ENCODE measurements around the gene LRRIQ4.

The LRRIQ4 gene

DNA sequence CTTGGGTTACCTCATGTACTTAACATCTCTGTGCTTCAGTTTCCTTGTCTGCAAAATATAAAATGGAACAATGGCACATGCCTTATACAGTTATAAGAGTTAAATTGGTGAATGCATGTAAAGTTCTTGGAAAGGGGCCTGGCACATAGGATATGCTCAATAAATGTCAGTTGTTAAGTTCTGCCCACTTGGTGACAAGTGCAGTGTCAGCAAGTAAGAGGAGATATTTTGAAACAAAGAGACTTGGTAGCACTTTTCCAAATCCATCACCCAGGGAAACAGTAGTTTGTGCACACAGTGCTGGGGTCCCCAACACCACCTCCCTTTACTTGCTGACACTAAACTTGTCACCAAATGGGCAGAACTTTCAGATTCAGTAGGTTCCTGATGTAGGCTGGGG is 37.9 kb downstream of the LRRIQ4 start:
- no peak overlapping the region for H3K27ac ChIP-seq (ENCODE audit: low read depth, low read length)
- peaks cover 0 to 23% of the 10 kb centered on the region in 2 donors for H3K36me3 ChIP-seq (ENCODE audit: control insufficient read depth in 1 of 2, insufficient read depth in 2 of 2, low read length in 2 of 2)
- no peak overlapping the region for H3K9ac ChIP-seq (ENCODE audit: low read depth in 1 of 2, low read length in 2 of 2)
- no peaks in the 10 kb centered on the region for H3K9me3 ChIP-seq (ENCODE audit: control insufficient read depth in 1 of 2, low read length in 2 of 2)
- no peaks in the 10 kb centered on the region for H3K27me3 ChIP-seq (ENCODE audit: control insufficient read depth in 1 of 2, insufficient read depth in 2 of 2, low read length in 2 of 2)
- H3K4me1 ChIP-seq (ENCODE audit: control insufficient read depth in 1 of 2, insufficient read depth in 2 of 2, low read length in 2 of 2): no peaks in the 10 kb centered on the region
- H3K4me3 ChIP-seq (ENCODE audit: low read depth in 1 of 2, low read length in 2 of 2): no peak overlapping the region

DNA sequence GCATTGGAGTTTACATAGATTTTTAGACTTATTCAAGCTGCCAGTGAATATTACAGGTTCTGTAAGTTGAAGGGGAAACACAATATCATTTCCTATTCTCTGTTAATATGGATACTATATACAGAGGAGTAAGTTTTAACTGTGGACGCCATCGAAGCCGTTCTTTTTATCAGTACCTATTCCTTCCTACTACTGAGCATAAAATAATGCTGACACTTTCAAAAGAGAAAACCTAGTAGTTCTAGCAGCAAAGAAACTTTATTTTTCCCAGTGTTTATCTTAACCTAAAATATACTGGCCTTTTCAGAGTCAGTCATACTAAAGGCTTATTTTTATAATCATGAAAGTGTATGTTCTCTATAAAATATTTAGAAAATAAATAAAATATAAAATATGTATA is 42.8 kb downstream of the LRRIQ4 start:
- H3K4me1 ChIP-seq (ENCODE audit: control insufficient read depth in 1 of 2, insufficient read depth in 2 of 2, low read length in 2 of 2): no peaks in the 10 kb centered on the region
- no peaks in the 10 kb centered on the region for H3K27me3 ChIP-seq (ENCODE audit: control insufficient read depth in 1 of 2, insufficient read depth in 2 of 2, low read length in 2 of 2)
- no peak overlapping the region for H3K9ac ChIP-seq (ENCODE audit: low read depth in 1 of 2, low read length in 2 of 2)
- H3K9me3 ChIP-seq (ENCODE audit: control insufficient read depth in 1 of 2, low read length in 2 of 2): no peaks in the 10 kb centered on the region
- no peak overlapping the region for H3K4me3 ChIP-seq (ENCODE audit: low read depth in 1 of 2, low read length in 2 of 2)
- peaks cover under 1 to 31% of the 10 kb centered on the region in 2 donors for H3K36me3 ChIP-seq (ENCODE audit: control insufficient read depth in 1 of 2, insufficient read depth in 2 of 2, low read length in 2 of 2)
- no peak overlapping the region for H3K27ac ChIP-seq (ENCODE audit: low read depth, low read length)

DNA sequence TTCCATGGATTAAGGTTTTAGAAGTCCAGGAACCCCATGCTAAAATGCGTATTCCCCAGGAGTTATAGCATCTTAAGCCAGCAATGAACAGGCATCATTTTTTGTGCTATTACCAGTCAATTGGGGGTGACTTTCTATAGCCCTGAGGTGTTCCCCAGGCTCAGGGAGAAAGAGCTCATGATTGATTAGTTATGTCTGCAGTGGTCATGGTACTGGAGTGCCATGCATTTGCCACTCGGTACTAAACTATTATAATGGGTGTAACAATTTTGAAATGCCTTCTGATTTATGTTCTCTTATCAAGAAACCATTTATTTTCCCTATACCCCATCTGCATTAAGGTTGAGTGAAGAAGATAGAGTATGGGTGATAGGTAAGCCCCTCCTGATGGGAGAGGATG is 45.1 kb downstream of the LRRIQ4 start:
- Histone ChIP-seq H3K27ac (ENCODE audit: low read depth, low read length) (no peak overlapping the region), H3K36me3 (ENCODE audit: control insufficient read depth in 1 of 2, insufficient read depth in 2 of 2, low read length in 2 of 2) (peaks cover 10 to 31% of the 10 kb centered on the region in 2 donors), H3K4me1 (ENCODE audit: control insufficient read depth in 1 of 2, insufficient read depth in 2 of 2, low read length in 2 of 2) (no peaks in the 10 kb centered on the region), H3K9ac (ENCODE audit: low read depth in 1 of 2, low read length in 2 of 2) (no peak overlapping the region), H3K27me3 (ENCODE audit: control insufficient read depth in 1 of 2, insufficient read depth in 2 of 2, low read length in 2 of 2) (no peaks in the 10 kb centered on the region), H3K9me3 (ENCODE audit: control insufficient read depth in 1 of 2, low read length in 2 of 2) (no peaks in the 10 kb centered on the region), H3K4me3 (ENCODE audit: low read depth in 1 of 2, low read length in 2 of 2) (no peak overlapping the region)

DNA sequence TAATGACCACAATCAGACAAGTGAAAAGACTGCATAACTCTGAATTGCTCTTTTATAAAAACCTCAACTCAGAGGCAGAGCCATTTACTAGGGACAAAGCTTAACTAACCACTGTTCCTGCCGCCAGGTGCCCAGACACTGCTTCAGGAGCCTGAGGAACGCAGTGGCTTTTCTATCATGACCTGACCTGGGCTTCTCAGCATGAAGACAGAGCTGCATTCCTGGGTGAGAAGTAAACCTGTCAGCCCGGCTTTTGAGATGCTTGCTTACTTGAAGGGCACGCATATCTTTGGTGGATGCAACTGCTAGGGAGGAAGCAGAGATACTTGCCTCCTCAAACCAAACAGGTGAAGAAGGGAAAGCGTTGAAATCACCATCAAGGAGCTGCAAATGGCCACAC is 49.2 kb downstream of the LRRIQ4 start:
- Histone ChIP-seq H3K4me3 (ENCODE audit: low read depth in 1 of 2, low read length in 2 of 2) (no peak overlapping the region), H3K4me1 (ENCODE audit: control insufficient read depth in 1 of 2, insufficient read depth in 2 of 2, low read length in 2 of 2) (peaks cover 13 to 17% of the 10 kb centered on the region in 2 donors), H3K27ac (ENCODE audit: low read depth, low read length) (no peak overlapping the region), H3K9me3 (ENCODE audit: control insufficient read depth in 1 of 2, low read length in 2 of 2) (no peaks in the 10 kb centered on the region), H3K9ac (ENCODE audit: low read depth in 1 of 2, low read length in 2 of 2) (no peak overlapping the region), H3K36me3 (ENCODE audit: control insufficient read depth in 1 of 2, insufficient read depth in 2 of 2, low read length in 2 of 2) (peaks cover 8 to 10% of the 10 kb centered on the region in 2 donors), H3K27me3 (ENCODE audit: control insufficient read depth in 1 of 2, insufficient read depth in 2 of 2, low read length in 2 of 2) (no peaks in the 10 kb centered on the region)

DNA sequence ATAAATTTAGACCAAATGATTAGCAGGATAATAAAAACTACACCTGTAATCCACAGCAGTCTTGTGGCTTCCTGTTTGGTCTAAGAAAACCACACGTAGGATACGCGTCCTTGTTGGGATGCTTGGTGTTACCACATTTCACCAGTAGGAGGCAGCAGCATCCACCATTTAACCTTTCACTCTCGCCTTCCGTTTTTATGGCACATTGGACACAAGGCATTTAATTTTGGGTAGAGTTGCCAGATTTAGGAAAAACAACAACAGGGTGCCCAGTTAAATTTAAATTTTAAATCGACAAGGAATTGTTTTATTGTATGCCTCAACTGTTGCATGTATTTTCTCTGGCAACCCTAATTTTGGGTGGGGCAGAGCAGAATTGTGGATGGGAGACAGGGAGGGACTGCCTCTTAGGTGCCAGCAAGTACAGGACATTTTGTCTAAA is 50.8 kb downstream of the LRRIQ4 start:
- H3K27ac ChIP-seq (ENCODE audit: low read depth, low read length): no peak overlapping the region
- no peak overlapping the region for H3K9ac ChIP-seq (ENCODE audit: low read depth in 1 of 2, low read length in 2 of 2)

DNA sequence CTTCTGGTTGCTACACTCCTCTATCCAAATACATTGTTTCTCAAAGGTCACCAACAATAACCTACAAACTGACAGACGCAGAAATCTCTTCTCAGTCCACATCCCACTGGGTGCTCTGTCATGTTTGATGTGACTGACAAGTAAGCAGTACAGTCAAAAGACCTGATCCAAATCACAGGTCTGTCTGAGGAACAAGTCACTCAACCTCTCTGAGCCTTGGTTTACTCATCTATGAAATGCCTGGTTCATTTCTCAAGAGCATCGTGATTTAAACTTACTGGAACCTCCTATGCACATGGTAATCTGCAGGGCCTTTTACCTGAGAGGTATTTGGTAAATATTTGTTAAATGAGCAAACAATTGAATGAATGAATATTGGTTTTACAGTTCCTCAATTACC is 51.6 kb downstream of the LRRIQ4 start:
- Histone ChIP-seq H3K9me3 (ENCODE audit: control insufficient read depth in 1 of 2, low read length in 2 of 2) (no peaks in the 10 kb centered on the region), H3K36me3 (ENCODE audit: control insufficient read depth in 1 of 2, insufficient read depth in 2 of 2, low read length in 2 of 2) (peaks cover 3 to 10% of the 10 kb centered on the region in 2 donors), H3K4me3 (ENCODE audit: low read depth in 1 of 2, low read length in 2 of 2) (no peak overlapping the region), H3K27me3 (ENCODE audit: control insufficient read depth in 1 of 2, insufficient read depth in 2 of 2, low read length in 2 of 2) (no peaks in the 10 kb centered on the region), H3K9ac (ENCODE audit: low read depth in 1 of 2, low read length in 2 of 2) (no peak overlapping the region), H3K27ac (ENCODE audit: low read depth, low read length) (no peak overlapping the region), H3K4me1 (ENCODE audit: control insufficient read depth in 1 of 2, insufficient read depth in 2 of 2, low read length in 2 of 2) (peaks cover 13 to 17% of the 10 kb centered on the region in 2 donors)

More for the DNA sequence above, 50.8 kb downstream of the LRRIQ4 start:
- H3K9me3 ChIP-seq (ENCODE audit: control insufficient read depth in 1 of 2, low read length in 2 of 2): no peaks in the 10 kb centered on the region
- peaks cover 13 to 17% of the 10 kb centered on the region in 2 donors for H3K4me1 ChIP-seq (ENCODE audit: control insufficient read depth in 1 of 2, insufficient read depth in 2 of 2, low read length in 2 of 2)
- peaks cover 3 to 10% of the 10 kb centered on the region in 2 donors for H3K36me3 ChIP-seq (ENCODE audit: control insufficient read depth in 1 of 2, insufficient read depth in 2 of 2, low read length in 2 of 2)
- no peak overlapping the region for H3K4me3 ChIP-seq (ENCODE audit: low read depth in 1 of 2, low read length in 2 of 2)
- no peaks in the 10 kb centered on the region for H3K27me3 ChIP-seq (ENCODE audit: control insufficient read depth in 1 of 2, insufficient read depth in 2 of 2, low read length in 2 of 2)

DNA sequence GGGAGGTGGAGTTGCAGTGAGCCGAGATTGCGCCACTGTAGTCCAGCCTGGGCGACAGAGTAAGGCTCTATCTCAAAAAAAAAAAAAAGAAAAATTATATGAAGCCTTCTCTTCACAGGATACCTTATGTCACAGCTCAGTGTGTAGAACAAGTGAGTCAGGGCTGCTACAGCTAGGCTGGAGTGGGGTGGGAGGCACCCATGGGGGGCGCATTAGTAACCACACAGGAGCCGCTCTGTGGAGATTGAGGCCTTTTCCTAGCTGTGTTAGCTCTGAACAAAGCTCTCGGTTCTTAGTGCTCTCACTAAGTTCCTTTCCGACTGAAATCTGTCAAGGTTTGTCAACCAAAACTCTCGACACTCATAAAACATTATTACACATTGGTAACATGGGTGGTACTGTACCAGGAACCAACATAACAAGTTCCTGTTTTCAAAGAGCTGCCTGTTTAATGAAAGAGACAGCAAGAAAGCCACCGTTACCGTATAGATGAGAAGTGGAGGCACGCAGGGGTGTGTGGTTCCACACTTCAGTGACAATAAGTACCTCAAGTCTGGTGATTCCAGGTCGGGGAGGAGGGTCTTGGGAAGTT is 52.6 kb downstream of the LRRIQ4 start:
- Histone ChIP-seq H3K27me3 (ENCODE audit: control insufficient read depth in 1 of 2, insufficient read depth in 2 of 2, low read length in 2 of 2) (no peaks in the 10 kb centered on the region), H3K4me1 (ENCODE audit: control insufficient read depth in 1 of 2, insufficient read depth in 2 of 2, low read length in 2 of 2) (peaks cover 15 to 20% of the 10 kb centered on the region in 2 donors), H3K9ac (ENCODE audit: low read depth in 1 of 2, low read length in 2 of 2) (no peak overlapping the region), H3K27ac (ENCODE audit: low read depth, low read length) (no peak overlapping the region), H3K9me3 (ENCODE audit: control insufficient read depth in 1 of 2, low read length in 2 of 2) (no peaks in the 10 kb centered on the region), H3K4me3 (ENCODE audit: low read depth in 1 of 2, low read length in 2 of 2) (peak overlapping the region in 1 of 2 donors; percentile 21), H3K36me3 (ENCODE audit: control insufficient read depth in 1 of 2, insufficient read depth in 2 of 2, low read length in 2 of 2) (peaks cover 0 to 10% of the 10 kb centered on the region in 2 donors)

DNA sequence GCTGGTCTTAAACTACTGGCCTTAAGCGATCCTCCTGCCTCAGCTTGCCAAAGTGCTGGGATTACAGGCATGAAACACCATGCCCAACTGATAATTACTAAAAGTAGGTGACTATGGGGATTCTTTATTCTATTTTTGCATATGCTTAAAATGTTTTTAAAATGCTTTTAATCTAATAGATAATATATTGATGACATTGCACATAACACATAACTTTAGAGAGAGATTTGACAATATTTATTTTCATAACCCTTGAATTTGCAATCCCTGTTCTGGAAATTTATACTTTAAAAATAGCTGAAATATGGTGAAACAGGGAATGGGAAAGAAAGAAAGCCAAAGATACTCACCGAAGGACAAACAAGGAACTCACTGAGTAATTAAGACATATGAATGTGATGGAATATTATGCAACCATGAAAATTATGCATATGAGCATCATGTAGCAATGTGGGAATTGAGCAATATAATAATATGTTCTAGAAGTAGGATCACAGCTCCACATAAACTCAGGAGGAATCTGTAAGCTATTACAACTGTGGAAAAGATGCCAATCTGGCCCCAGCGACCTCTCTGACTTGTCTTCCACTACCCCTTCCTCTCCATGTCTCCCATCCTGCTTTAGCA is 55.0 kb downstream of the LRRIQ4 start:
- Histone ChIP-seq H3K27me3 (ENCODE audit: control insufficient read depth in 1 of 2, insufficient read depth in 2 of 2, low read length in 2 of 2) (no peaks in the 10 kb centered on the region), H3K9ac (ENCODE audit: low read depth in 1 of 2, low read length in 2 of 2) (no peak overlapping the region), H3K4me3 (ENCODE audit: low read depth in 1 of 2, low read length in 2 of 2) (peak overlapping the region in 1 of 2 donors; percentile 13), H3K4me1 (ENCODE audit: control insufficient read depth in 1 of 2, insufficient read depth in 2 of 2, low read length in 2 of 2) (peaks cover 33 to 34% of the 10 kb centered on the region in 2 donors), H3K36me3 (ENCODE audit: control insufficient read depth in 1 of 2, insufficient read depth in 2 of 2, low read length in 2 of 2) (no peaks in the 10 kb centered on the region), H3K9me3 (ENCODE audit: control insufficient read depth in 1 of 2, low read length in 2 of 2) (no peaks in the 10 kb centered on the region), H3K27ac (ENCODE audit: low read depth, low read length) (no peak overlapping the region)

DNA sequence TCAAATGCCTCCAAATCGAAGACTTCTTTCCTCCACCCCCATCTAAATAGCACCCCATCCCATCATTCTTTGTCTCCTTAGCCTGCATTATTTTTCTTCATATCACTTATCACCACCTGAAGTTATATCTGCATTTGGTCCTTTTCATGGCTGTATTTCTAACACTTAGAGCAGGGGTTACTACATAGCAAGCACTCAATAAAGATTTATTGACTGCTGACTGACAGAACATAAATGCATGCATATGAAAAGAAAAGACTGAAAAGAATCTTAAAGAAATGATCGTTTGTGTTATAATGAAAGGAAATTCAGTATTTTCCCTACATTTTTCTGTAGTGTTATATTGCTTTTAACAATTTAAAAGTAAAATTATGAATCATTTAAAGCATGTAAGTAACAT is 55.7 kb downstream of the LRRIQ4 start:
- Histone ChIP-seq H3K9ac (ENCODE audit: low read depth in 1 of 2, low read length in 2 of 2) (peak overlapping the region in 1 of 2 donors; percentile 19), H3K27me3 (ENCODE audit: control insufficient read depth in 1 of 2, insufficient read depth in 2 of 2, low read length in 2 of 2) (no peaks in the 10 kb centered on the region), H3K4me3 (ENCODE audit: low read depth in 1 of 2, low read length in 2 of 2) (peak overlapping the region; percentile 13 to 64), H3K9me3 (ENCODE audit: control insufficient read depth in 1 of 2, low read length in 2 of 2) (no peaks in the 10 kb centered on the region), H3K4me1 (ENCODE audit: control insufficient read depth in 1 of 2, insufficient read depth in 2 of 2, low read length in 2 of 2) (peaks cover 32 to 33% of the 10 kb centered on the region in 2 donors), H3K27ac (ENCODE audit: low read depth, low read length) (no peak overlapping the region), H3K36me3 (ENCODE audit: control insufficient read depth in 1 of 2, insufficient read depth in 2 of 2, low read length in 2 of 2) (no peaks in the 10 kb centered on the region)

DNA sequence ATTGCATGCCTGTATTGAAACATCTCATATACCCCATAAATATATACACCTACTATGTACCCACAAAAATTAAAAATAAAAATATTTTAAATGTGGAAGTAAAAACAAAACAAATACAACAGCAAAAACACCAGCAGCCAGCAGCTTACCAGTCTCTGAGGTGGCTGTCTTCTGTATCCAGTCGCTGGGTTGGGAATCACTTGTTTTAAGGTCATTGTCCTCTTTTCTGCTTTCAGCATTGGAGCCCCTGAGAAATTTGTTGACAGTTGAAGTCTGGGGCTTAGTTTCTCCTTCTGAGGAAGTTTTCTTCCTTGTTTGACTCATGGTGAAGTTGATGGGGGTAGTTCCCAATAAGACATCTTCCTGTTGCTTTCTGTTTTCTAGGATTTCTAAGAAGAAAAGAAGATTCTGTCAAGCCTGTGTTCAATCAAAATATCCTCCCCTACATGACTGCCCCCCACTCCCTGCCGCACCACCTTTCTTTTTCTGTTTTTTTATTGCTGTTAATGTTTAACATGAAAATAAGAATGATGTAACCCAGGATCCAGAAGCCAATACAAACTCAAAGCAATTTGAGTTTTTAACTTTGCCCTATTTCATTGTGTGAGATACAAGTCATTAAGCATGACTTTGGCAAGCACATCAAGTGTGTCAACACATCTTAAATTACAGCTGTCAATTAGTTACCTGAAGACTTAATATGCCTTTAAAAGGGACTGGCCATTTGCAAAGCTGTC is 57.0 kb downstream of the LRRIQ4 start, which contains the start of gene LRRC31:
TSS of gene LRRC31 (minus strand) at position 452 of the 737 bp plus-strand sequence. CDS start at position 324, 128 bp downstream.
- no peaks in the 10 kb centered on the region for H3K36me3 ChIP-seq (ENCODE audit: control insufficient read depth in 1 of 2, insufficient read depth in 2 of 2, low read length in 2 of 2)
- H3K9ac ChIP-seq (ENCODE audit: low read depth in 1 of 2, low read length in 2 of 2): peak within 1 kb of the TSS in 1 of 2 donors; percentile 58
- peaks cover 28 to 30% of the 10 kb centered on the region in 2 donors for H3K4me1 ChIP-seq (ENCODE audit: control insufficient read depth in 1 of 2, insufficient read depth in 2 of 2, low read length in 2 of 2)
- no peak within 1 kb of the TSS for H3K27ac ChIP-seq (ENCODE audit: low read depth, low read length)
- H3K4me3 ChIP-seq (ENCODE audit: low read depth in 1 of 2, low read length in 2 of 2): peak within 1 kb of the TSS; percentile 58 to 64
- H3K9me3 ChIP-seq (ENCODE audit: control insufficient read depth in 1 of 2, low read length in 2 of 2): no peaks in the 10 kb centered on the region
- H3K27me3 ChIP-seq (ENCODE audit: control insufficient read depth in 1 of 2, insufficient read depth in 2 of 2, low read length in 2 of 2): no peaks in the 10 kb centered on the region

Measured in duodenal mucosa (tissue), 2 donors.